Caco-2 (cell line): ENCODE data around the gene MID1IP1. TPM values are rescaled to one million over a fixed set of nuclear protein-coding genes. Genes with fewer than 3 reads are reported as not detected.

Source experiments
- BruUV-seq: library from RNA; stranded (reverse); fragments of 400-500 nt; replicated peaks from 2 replicates; lab custom pipeline; 2021; lab: Mats Ljungman, UMichigan
- CTCF ChIA-PET: fragments of 300-600 bp; sonication (Branson Sonifier 250); formaldehyde crosslinking; loops from one replicate; lab custom pipeline; 2022; ENCODE audit warnings: antibody characterized with exemption; lab: Charles Lee
- POLR2A ChIA-PET: fragments of 300-600 bp; sonication (Branson Sonifier 250); formaldehyde crosslinking; loops from one replicate; lab custom pipeline; 2022; ENCODE audit warnings: antibody characterized with exemption; lab: Charles Lee
- DNase-seq, 2 experiments: peaks; one replicate each; pipeline versions ENCODE4 v3.0.0 to v3.0.0-alpha.2; 2020 to 2022
- H3K27me3 ChIP-seq: replicated peaks from 2 replicates; pipeline ENCODE4 v1.6.0; 2011; ENCODE audit warnings: low read length; ENCODE audit not compliant: control insufficient read depth, insufficient read depth
- H3K36me3 ChIP-seq: 2 replicates; pipeline ENCODE4 v1.5.1; 2011; ENCODE audit warnings: low read length; ENCODE audit not compliant: control insufficient read depth, insufficient read depth
- H3K4me1 ChIP-seq: fragments of 250-450 bp; sonication (Bioruptor Pico); 2 replicates; pipeline ENCODE4 v1.5.1; 2020; ENCODE audit warnings: mild to moderate bottlenecking
- H3K4me3 ChIP-seq: 2 replicates; pipeline ENCODE4 v1.5.1; 2011; ENCODE audit warnings: low read depth, mild to moderate bottlenecking, control low read depth, low read length
- H3K9me3 ChIP-seq: fragments of 250-450 bp; sonication (Bioruptor Pico); 2 replicates; pipeline ENCODE4 v1.5.1; 2020; ENCODE audit warnings: mild to moderate bottlenecking, moderate library complexity
- H3K27ac Mint-ChIP-seq: one replicate; pipeline ENCODE4 v1.8.0; 2022; ENCODE audit warnings: mixed read lengths; ENCODE audit not compliant: unreplicated experiment
- H3K27me3 Mint-ChIP-seq: one replicate; pipeline ENCODE4 v1.8.0; 2022; ENCODE audit warnings: mixed read lengths; ENCODE audit not compliant: insufficient read depth, unreplicated experiment
- H3K36me3 Mint-ChIP-seq: one replicate; pipeline ENCODE4 v1.8.0; 2022; ENCODE audit warnings: mild to moderate bottlenecking, mixed read lengths; ENCODE audit not compliant: insufficient read depth, unreplicated experiment
- H3K4me1 Mint-ChIP-seq: one replicate; pipeline ENCODE4 v1.8.0; 2022; ENCODE audit warnings: low read depth, mixed read lengths; ENCODE audit not compliant: unreplicated experiment
- H3K4me3 Mint-ChIP-seq: one replicate; pipeline ENCODE4 v1.8.0; 2022; ENCODE audit warnings: mild to moderate bottlenecking, moderate library complexity, mixed read lengths; ENCODE audit not compliant: unreplicated experiment
- H3K9me3 Mint-ChIP-seq: one replicate; pipeline ENCODE4 v1.8.0; 2022; ENCODE audit warnings: mixed read lengths; ENCODE audit not compliant: unreplicated experiment
- intact Hi-C: fragments of 100-400 bp; cut with micrococcal nuclease; formaldehyde crosslinking; loops from one replicate; pipeline ENCODE4 v1.10.0; 2022; ENCODE audit not compliant: unreplicated experiment
- total RNA-seq: library from RNA; stranded (reverse); gene quantifications from 2 replicates; pipeline ENCODE4 v1.2.3, GENCODE V29; 2022
- TF ChIP-seq, protein P1 (sequence below), 2 experiments: fragments of 200-600 bp in 1 of 2; IDR thresholded peaks; 1 replicate in 1 of 2; 2 replicates in 1 of 2; pipeline versions ENCODE4 v1.5.1 to v1.8.0; 2011 to 2022; ENCODE audit warnings: antibody characterized with exemption in 1 of 2, control low read depth in 1 of 2, inconsistent platforms in 1 of 2, low read depth in 1 of 2, low read length in 1 of 2, mild to moderate bottlenecking in 1 of 2, moderate library complexity in 1 of 2; ENCODE audit not compliant: insufficient read depth in 1 of 2, severe bottlenecking in 1 of 2, unreplicated experiment in 1 of 2

Gene MID1IP1
- total RNA-seq, 1 experiment from 2014 or later: 40.6 TPM

GRCh38 chrX:38819163-38819562 is 17.9 kb downstream of the MID1IP1 start:
- TF ChIP-seq, protein P1, sequence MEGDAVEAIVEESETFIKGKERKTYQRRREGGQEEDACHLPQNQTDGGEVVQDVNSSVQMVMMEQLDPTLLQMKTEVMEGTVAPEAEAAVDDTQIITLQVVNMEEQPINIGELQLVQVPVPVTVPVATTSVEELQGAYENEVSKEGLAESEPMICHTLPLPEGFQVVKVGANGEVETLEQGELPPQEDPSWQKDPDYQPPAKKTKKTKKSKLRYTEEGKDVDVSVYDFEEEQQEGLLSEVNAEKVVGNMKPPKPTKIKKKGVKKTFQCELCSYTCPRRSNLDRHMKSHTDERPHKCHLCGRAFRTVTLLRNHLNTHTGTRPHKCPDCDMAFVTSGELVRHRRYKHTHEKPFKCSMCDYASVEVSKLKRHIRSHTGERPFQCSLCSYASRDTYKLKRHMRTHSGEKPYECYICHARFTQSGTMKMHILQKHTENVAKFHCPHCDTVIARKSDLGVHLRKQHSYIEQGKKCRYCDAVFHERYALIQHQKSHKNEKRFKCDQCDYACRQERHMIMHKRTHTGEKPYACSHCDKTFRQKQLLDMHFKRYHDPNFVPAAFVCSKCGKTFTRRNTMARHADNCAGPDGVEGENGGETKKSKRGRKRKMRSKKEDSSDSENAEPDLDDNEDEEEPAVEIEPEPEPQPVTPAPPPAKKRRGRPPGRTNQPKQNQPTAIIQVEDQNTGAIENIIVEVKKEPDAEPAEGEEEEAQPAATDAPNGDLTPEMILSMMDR (IDR thresholded peaks at IDR 0.05; ENCODE audit: insufficient read depth in 1 of 2, low read depth in 1 of 2, low read length in 1 of 2, severe bottlenecking in 1 of 2, unreplicated experiment in 1 of 2): no peak
- Histone ChIP-seq H3K27me3 (no peaks in the 10 kb centered on the region), H3K9me3 (no peaks in the 10 kb centered on the region), H3K36me3 (no peaks in the 10 kb centered on the region), H3K4me3 (no peak overlapping the region), H3K4me1 (no peaks in the 10 kb centered on the region; the same call in 1 of the 2 replicates)
- BruUV-seq: no TSS peak
- no peaks in the 10 kb centered on the region for H3K9me3 Mint-ChIP-seq
- H3K4me3 Mint-ChIP-seq: no peak overlapping the region
- no peaks in the 10 kb centered on the region for H3K27me3 Mint-ChIP-seq
- no peaks in the 10 kb centered on the region for H3K4me1 Mint-ChIP-seq
- intact Hi-C loops: loop anchor here (10.0 kb wide), 1 partner anchor 66 kb away; no protein-coding TSS in a partner anchor
- no peak for DNase-seq
- POLR2A ChIA-PET: no interaction called here
- CTCF ChIA-PET: no interaction called here
- no peaks in the 10 kb centered on the region for H3K36me3 Mint-ChIP-seq
- no peak overlapping the region for H3K27ac Mint-ChIP-seq

GRCh38 chrX:38819709-38820108 is 18.4 kb downstream of the MID1IP1 start:
- Mint-ChIP-seq H3K4me3 (no peak overlapping the region), H3K4me1 (no peaks in the 10 kb centered on the region), H3K27ac (no peak overlapping the region), H3K27me3 (no peaks in the 10 kb centered on the region), H3K36me3 (no peaks in the 10 kb centered on the region), H3K9me3 (no peaks in the 10 kb centered on the region)
- TF ChIP-seq, protein P1 (IDR thresholded peaks at IDR 0.05; ENCODE audit: insufficient read depth in 1 of 2, low read depth in 1 of 2, low read length in 1 of 2, severe bottlenecking in 1 of 2, unreplicated experiment in 1 of 2): no peak
- CTCF ChIA-PET: no interaction called here
- BruUV-seq: no TSS peak
- H3K4me1 ChIP-seq: no peaks in the 10 kb centered on the region; the same call in 1 of the 2 replicates
- no peak for DNase-seq
- no peaks in the 10 kb centered on the region for H3K9me3 ChIP-seq
- intact Hi-C loops: loop anchor here (10.0 kb wide), 1 partner anchor 65 kb away; no protein-coding TSS in a partner anchor
- no peaks in the 10 kb centered on the region for H3K27me3 ChIP-seq
- H3K36me3 ChIP-seq: no peaks in the 10 kb centered on the region
- H3K4me3 ChIP-seq: no peak overlapping the region
- POLR2A ChIA-PET: no interaction called here

GRCh38 chrX:38820751-38821150 is 19.5 kb downstream of the MID1IP1 start:
- Mint-ChIP-seq H3K36me3 (no peaks in the 10 kb centered on the region), H3K4me1 (no peaks in the 10 kb centered on the region), H3K27ac (no peak overlapping the region), H3K9me3 (no peaks in the 10 kb centered on the region), H3K4me3 (no peak overlapping the region), H3K27me3 (no peaks in the 10 kb centered on the region)
- ChIA-PET POLR2A (no interaction called here), CTCF (no interaction called here)
- H3K36me3 ChIP-seq: no peaks in the 10 kb centered on the region
- intact Hi-C loops: no loop called here
- TF ChIP-seq, protein P1 (IDR thresholded peaks at IDR 0.05; ENCODE audit: insufficient read depth in 1 of 2, low read depth in 1 of 2, low read length in 1 of 2, severe bottlenecking in 1 of 2, unreplicated experiment in 1 of 2): no peak
- no peak overlapping the region for H3K4me3 ChIP-seq
- no TSS peak for BruUV-seq
- H3K27me3 ChIP-seq: no peaks in the 10 kb centered on the region
- no peaks in the 10 kb centered on the region for H3K9me3 ChIP-seq
- H3K4me1 ChIP-seq: no peaks in the 10 kb centered on the region; the same call in 1 of the 2 replicates
- DNase-seq: no peak
